CD14-positive monocyte (primary cell): ENCODE data around the gene CROCC2. TPM values are rescaled to one million over a fixed set of nuclear protein-coding genes. Genes with fewer than 3 reads are reported as not detected.

ENCODE experiments used
- DNase-seq, 3 donors: peaks; one replicate each; pipeline ENCODE4 v3.0.0-alpha.2; 2011 to 2022
- H2AFZ ChIP-seq: 2 replicates; pipeline ENCODE4 v1.6.0; 2012; ENCODE audit warnings: mild to moderate bottlenecking, low read depth, low read length, inconsistent platforms; ENCODE audit not compliant: insufficient read depth, poor library complexity, severe bottlenecking
- H3K27ac ChIP-seq, 2 donors: 1 replicate in 1 of 2; 2 replicates in 1 of 2; pipeline ENCODE4 v1.5.1; 2012 to 2013; ENCODE audit warnings: low read length in 2 of 2, control low read depth in 1 of 2, inconsistent platforms in 1 of 2, low read depth in 1 of 2, mild to moderate bottlenecking in 1 of 2
- H3K27me3 ChIP-seq, 2 donors: one replicate each; pipeline versions ENCODE4 v1.6.0 to v1.6.1; 2011 to 2013; ENCODE audit warnings: low read length in 2 of 2; ENCODE audit not compliant: control insufficient read depth in 2 of 2, insufficient read depth in 2 of 2
- H3K36me3 ChIP-seq, 2 donors: replicated peaks in 1 of 2; 1 replicate in 1 of 2; 2 replicates in 1 of 2; pipeline versions ENCODE4 v1.5.1 to v1.6.1; 2012 to 2013; ENCODE audit warnings: low read length in 2 of 2, control low read depth in 1 of 2, inconsistent platforms in 1 of 2, mild to moderate bottlenecking in 1 of 2; ENCODE audit not compliant: insufficient read depth in 2 of 2, control insufficient read depth in 1 of 2
- H3K4me1 ChIP-seq, 2 donors: 1 replicate in 1 of 2; 2 replicates in 1 of 2; pipeline versions ENCODE4 v1.5.1 to v1.6.1; 2012 to 2013; ENCODE audit warnings: low read length in 2 of 2, control low read depth in 1 of 2, inconsistent platforms in 1 of 2, mild to moderate bottlenecking in 1 of 2, moderate library complexity in 1 of 2; ENCODE audit not compliant: insufficient read depth in 2 of 2, control insufficient read depth in 1 of 2
- H3K4me2 ChIP-seq: replicated peaks from 2 replicates; pipeline ENCODE3; 2012; ENCODE audit warnings: low read length, moderate library complexity, mild to moderate bottlenecking; ENCODE audit not compliant: poor library complexity, severe bottlenecking; ENCODE audit errors: extremely low read depth
- H3K4me3 ChIP-seq, 3 experiments: fragments of 200-600 bp in 1 of 3; sonication (generic) in 1 of 3; replicated peaks in 1 of 3; 1 replicate in 2 of 3; 2 replicates in 1 of 3; pipeline ENCODE4 v1.5.1; 2011 to 2013; ENCODE audit warnings: low read length in 3 of 3, mild to moderate bottlenecking in 3 of 3, control low read depth in 2 of 3, low read depth in 2 of 3, inconsistent platforms in 1 of 3, moderate library complexity in 1 of 3
- H3K79me2 ChIP-seq: 2 replicates; pipeline ENCODE4 v1.6.0; 2012; ENCODE audit warnings: mild to moderate bottlenecking, control low read depth, inconsistent platforms, low read length, moderate library complexity; ENCODE audit not compliant: insufficient read depth
- H3K9ac ChIP-seq: 2 replicates; pipeline ENCODE4 v1.6.0; 2017; ENCODE audit warnings: low read length, mild to moderate bottlenecking; ENCODE audit not compliant: insufficient read depth, poor library complexity, severe bottlenecking
- H3K9me3 ChIP-seq, 2 donors: replicated peaks in 1 of 2; 1 replicate in 1 of 2; 2 replicates in 1 of 2; pipeline versions ENCODE4 v1.5.1 to v1.6.1; 2012 to 2013; ENCODE audit warnings: low read length in 2 of 2, control low read depth in 1 of 2; ENCODE audit not compliant: control insufficient read depth in 1 of 2, insufficient read depth in 1 of 2
- H4K20me1 ChIP-seq: 2 replicates; pipeline ENCODE4 v1.6.0; 2012; ENCODE audit warnings: mild to moderate bottlenecking, low read length, control low read depth, moderate library complexity; ENCODE audit not compliant: insufficient read depth
- H3K27ac Mint-ChIP-seq, 7 donors: one replicate each; pipeline ENCODE4 v1.8.0; 2020; ENCODE audit warnings: mild to moderate bottlenecking in 7 of 7, mixed read lengths in 7 of 7, moderate library complexity in 6 of 7, inconsistent platforms in 2 of 7
- H3K27me3 Mint-ChIP-seq, 3 donors: one replicate each; pipeline ENCODE4 v1.8.0; 2021 to 2022; ENCODE audit warnings: low read depth in 3 of 3, mild to moderate bottlenecking in 3 of 3, mixed read lengths in 3 of 3, moderate library complexity in 3 of 3, inconsistent platforms in 1 of 3
- H3K36me3 Mint-ChIP-seq, 2 donors: one replicate each; pipeline ENCODE4 v1.8.0; 2020; ENCODE audit warnings: mixed read lengths in 2 of 2, inconsistent platforms in 1 of 2, mild to moderate bottlenecking in 1 of 2
- H3K4me1 Mint-ChIP-seq: one replicate; pipeline ENCODE4 v1.8.0; 2020; ENCODE audit warnings: mild to moderate bottlenecking, mixed read lengths
- H3K4me3 Mint-ChIP-seq, 2 donors: one replicate each; pipeline ENCODE4 v1.8.0; 2020; ENCODE audit warnings: mild to moderate bottlenecking in 2 of 2, mixed read lengths in 2 of 2, moderate library complexity in 1 of 2
- H3K9me3 Mint-ChIP-seq, 7 donors: one replicate each; pipeline ENCODE4 v1.8.0; 2020 to 2022; ENCODE audit warnings: mixed read lengths in 7 of 7, mild to moderate bottlenecking in 6 of 7, moderate library complexity in 6 of 7, inconsistent platforms in 2 of 7
- WGBS: methylation state at CpG from one replicate; pipeline ENCODE4 v1.1.5; 2013; ENCODE audit warnings: missing lambda C conversion rate; ENCODE audit not compliant: insufficient coverage; 5-methylcytosine and 5-hydroxymethylcytosine counted together
- intact Hi-C, 2 donors: fragments of 100-400 bp; cut with micrococcal nuclease; formaldehyde crosslinking; loops; one replicate each; pipeline versions ENCODE4 v1.15.0 to v1.15.1; 2023
- polyA plus RNA-seq, 3 donors: library from polyadenylated mRNA; depleted of rRNA in 1 of 3; unstranded in 2 of 3; stranded (reverse) in 1 of 3; fragments of 300-500 nt in 2 of 3; fragments of >200 nt in 1 of 3; fragmentation: Illumina TruSeq in 2 of 3; gene quantifications; 1 replicate in 2 of 3; 2 replicates in 1 of 3; pipeline ENCODE4 v1.2.3, GENCODE V29; 2012 to 2021
- TF ChIP-seq, protein P1 (sequence below): fragments of 200-600 bp; IDR thresholded peaks from one replicate; pipeline ENCODE4 v1.8.0; 2022; ENCODE audit warnings: antibody characterized with exemption, mild to moderate bottlenecking

CROCC2 gene
- polyA plus RNA-seq, 3 donors: 0.15 TPM; not detected in 2

GRCh38 chr2:240970104-240970503 is 64.0 kb downstream of the CROCC2 start:
- Mint-ChIP-seq H3K9me3 (peaks cover 0 to 8% (median 2%) of the 10 kb centered on the region in 7 donors), H3K4me1 (peaks cover 13% of the 10 kb centered on the region), H3K27ac (peak overlapping the region in 5 of 7 donors; percentile 15 to 79 (median 37)), H3K4me3 (no peak overlapping the region), H3K36me3 (no peaks in the 10 kb centered on the region), H3K27me3 (peaks cover 6 to 8% (median 8%) of the 10 kb centered on the region in 3 donors)
- Histone ChIP-seq H3K79me2 (no peaks in the 10 kb centered on the region), H3K4me1 (peaks cover 16% of the 10 kb centered on the region in 2 donors), H3K4me3 (no peak overlapping the region), H3K27me3 (peaks cover 0 to 2% of the 10 kb centered on the region in 2 donors), H3K27ac (no peak overlapping the region), H3K36me3 (no peaks in the 10 kb centered on the region), H2AFZ (no peak overlapping the region), H4K20me1 (no peaks in the 10 kb centered on the region), H3K4me2 (no peak overlapping the region), H3K9me3 (no peaks in the 10 kb centered on the region), H3K9ac (no peak overlapping the region)
- WGBS: no CpG with 5 or more reads among the region's 3 CpGs
- intact Hi-C loops: no loop called here
- DNase-seq: no peak
- TF ChIP-seq, protein P1, sequence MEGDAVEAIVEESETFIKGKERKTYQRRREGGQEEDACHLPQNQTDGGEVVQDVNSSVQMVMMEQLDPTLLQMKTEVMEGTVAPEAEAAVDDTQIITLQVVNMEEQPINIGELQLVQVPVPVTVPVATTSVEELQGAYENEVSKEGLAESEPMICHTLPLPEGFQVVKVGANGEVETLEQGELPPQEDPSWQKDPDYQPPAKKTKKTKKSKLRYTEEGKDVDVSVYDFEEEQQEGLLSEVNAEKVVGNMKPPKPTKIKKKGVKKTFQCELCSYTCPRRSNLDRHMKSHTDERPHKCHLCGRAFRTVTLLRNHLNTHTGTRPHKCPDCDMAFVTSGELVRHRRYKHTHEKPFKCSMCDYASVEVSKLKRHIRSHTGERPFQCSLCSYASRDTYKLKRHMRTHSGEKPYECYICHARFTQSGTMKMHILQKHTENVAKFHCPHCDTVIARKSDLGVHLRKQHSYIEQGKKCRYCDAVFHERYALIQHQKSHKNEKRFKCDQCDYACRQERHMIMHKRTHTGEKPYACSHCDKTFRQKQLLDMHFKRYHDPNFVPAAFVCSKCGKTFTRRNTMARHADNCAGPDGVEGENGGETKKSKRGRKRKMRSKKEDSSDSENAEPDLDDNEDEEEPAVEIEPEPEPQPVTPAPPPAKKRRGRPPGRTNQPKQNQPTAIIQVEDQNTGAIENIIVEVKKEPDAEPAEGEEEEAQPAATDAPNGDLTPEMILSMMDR: no peak

DNA sequence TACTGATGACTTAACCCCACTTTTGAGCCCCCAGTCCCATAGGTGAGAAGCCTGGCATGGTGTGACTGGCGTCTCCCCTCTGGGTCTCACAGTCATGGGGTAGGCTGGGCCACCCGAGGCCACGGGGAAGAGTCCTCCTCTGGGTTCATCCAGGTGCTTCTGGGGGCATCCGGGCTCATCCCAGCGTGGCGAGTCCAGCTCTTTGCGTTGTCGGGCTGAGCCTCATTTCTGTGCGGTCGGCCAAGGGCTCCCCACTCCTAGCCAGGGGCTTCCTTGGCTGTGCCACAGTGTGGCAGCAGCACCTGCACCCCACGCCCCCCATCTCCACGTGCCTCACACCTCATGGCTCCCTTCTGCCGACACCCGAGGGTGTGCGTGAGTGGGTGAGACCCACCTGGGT is 64.7 kb downstream of the CROCC2 start:
- Histone ChIP-seq H3K36me3 (no peaks in the 10 kb centered on the region), H3K9ac (no peak overlapping the region), H3K27ac (no peak overlapping the region), H3K4me3 (no peak overlapping the region), H4K20me1 (no peaks in the 10 kb centered on the region), H3K79me2 (no peaks in the 10 kb centered on the region), H2AFZ (no peak overlapping the region), H3K4me2 (no peak overlapping the region), H3K4me1 (peaks cover 8 to 9% of the 10 kb centered on the region in 2 donors), H3K27me3 (peaks cover 0 to 6% of the 10 kb centered on the region in 2 donors), H3K9me3 (no peaks in the 10 kb centered on the region)
- Mint-ChIP-seq H3K4me1 (peaks cover 7% of the 10 kb centered on the region), H3K4me3 (no peak overlapping the region), H3K9me3 (peaks cover 0 to 8% (median 2%) of the 10 kb centered on the region in 7 donors), H3K27me3 (peaks cover 6 to 14% (median 10%) of the 10 kb centered on the region in 3 donors), H3K36me3 (no peaks in the 10 kb centered on the region), H3K27ac (peak overlapping the region in 1 of 7 donors; percentile 72)
- 94% methylated on average over 11 of the region's 15 CpGs for WGBS
- DNase-seq: no peak
- intact Hi-C loops: no loop called here
- TF ChIP-seq, protein P1: no peak
